Endothelial cell of umbilical vein (primary cell): ENCODE data around the gene CEP97.
"Not testable (repeated sequence)": the region's sequence is repeated elsewhere in the genome, so short reads cannot be mapped to it uniquely, and the experiment has no call there.

Source experiments
- POLR2AphosphoS5 ChIP-seq: IDR thresholded peaks from 2 replicates; pipeline ENCODE4 v1.6.1; 2012; ENCODE audit warnings: low read depth, mild to moderate bottlenecking, control low read depth, low read length, moderate library complexity; ENCODE audit not compliant: insufficient read depth
- TF ChIP-seq, protein P1 (sequence below), 2 donors: IDR thresholded peaks; 1 replicate in 1 of 2; 2 replicates in 1 of 2; pipeline ENCODE4 v1.5.1; 2011; ENCODE audit warnings: low read length in 2 of 2, mild to moderate bottlenecking in 2 of 2, moderate library complexity in 2 of 2, control low read depth in 1 of 2, inconsistent platforms in 1 of 2, low read depth in 1 of 2; ENCODE audit not compliant: insufficient read depth in 1 of 2; ENCODE audit errors: extremely low read depth in 1 of 2

DNA sequence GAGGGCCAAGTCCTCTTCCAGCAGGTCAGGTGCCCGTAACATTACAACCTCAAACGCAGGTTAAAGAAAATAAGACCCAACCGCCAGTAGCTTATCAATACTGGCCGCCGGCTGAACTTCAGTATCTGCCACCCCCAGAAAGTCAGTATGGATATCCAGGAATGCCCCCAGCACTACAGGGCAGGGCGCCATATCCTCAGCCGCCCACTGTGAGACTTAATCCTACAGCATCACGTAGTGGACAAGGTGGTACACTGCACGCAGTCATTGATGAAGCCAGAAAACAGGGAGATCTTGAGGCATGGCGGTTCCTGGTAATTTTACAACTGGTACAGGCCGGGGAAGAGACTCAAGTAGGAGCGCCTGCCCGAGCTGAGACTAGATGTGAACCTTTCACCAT, 30.9 kb upstream of the CEP97 start:
- TF ChIP-seq POLR2AphosphoS5, result not testable (repeated sequence)
- TF ChIP-seq, protein P1, sequence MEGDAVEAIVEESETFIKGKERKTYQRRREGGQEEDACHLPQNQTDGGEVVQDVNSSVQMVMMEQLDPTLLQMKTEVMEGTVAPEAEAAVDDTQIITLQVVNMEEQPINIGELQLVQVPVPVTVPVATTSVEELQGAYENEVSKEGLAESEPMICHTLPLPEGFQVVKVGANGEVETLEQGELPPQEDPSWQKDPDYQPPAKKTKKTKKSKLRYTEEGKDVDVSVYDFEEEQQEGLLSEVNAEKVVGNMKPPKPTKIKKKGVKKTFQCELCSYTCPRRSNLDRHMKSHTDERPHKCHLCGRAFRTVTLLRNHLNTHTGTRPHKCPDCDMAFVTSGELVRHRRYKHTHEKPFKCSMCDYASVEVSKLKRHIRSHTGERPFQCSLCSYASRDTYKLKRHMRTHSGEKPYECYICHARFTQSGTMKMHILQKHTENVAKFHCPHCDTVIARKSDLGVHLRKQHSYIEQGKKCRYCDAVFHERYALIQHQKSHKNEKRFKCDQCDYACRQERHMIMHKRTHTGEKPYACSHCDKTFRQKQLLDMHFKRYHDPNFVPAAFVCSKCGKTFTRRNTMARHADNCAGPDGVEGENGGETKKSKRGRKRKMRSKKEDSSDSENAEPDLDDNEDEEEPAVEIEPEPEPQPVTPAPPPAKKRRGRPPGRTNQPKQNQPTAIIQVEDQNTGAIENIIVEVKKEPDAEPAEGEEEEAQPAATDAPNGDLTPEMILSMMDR (IDR thresholded peaks at IDR 0.05; ENCODE audit: extremely low read depth in 1 of 2, insufficient read depth in 1 of 2, low read depth in 1 of 2, low read length in 2 of 2), result peak; percentile 21 to 53
